Suprapubic skin (tissue), 4 donors: ENCODE results near the gene TNS1.

Experiments used
- EP300 ChIP-seq: sonication (generic); formaldehyde crosslinking; IDR thresholded peaks from one replicate; pipeline ENCODE4 v1.6.1; 2017; ENCODE audit warnings: antibody characterized with exemption
- POLR2A ChIP-seq, 2 donors: fragments of 450-650 bp; IDR thresholded peaks; one replicate each; pipeline ENCODE4 v1.6.1; 2017; ENCODE audit warnings: antibody characterized with exemption in 2 of 2, mild to moderate bottlenecking in 2 of 2, moderate library complexity in 2 of 2
- POLR2AphosphoS5 ChIP-seq, 3 donors: sonication (generic); formaldehyde crosslinking; IDR thresholded peaks; one replicate each; pipeline ENCODE4 v1.6.1; 2017; ENCODE audit warnings: antibody characterized with exemption in 3 of 3
- TF ChIP-seq, protein P1 (sequence below), 2 donors: fragments of 200-600 bp in 1 of 2; fragments of 450-650 bp in 1 of 2; sonication (generic) in 1 of 2; IDR thresholded peaks; one replicate each; pipeline ENCODE4 v1.5.1; 2016 to 2019; ENCODE audit warnings: antibody characterized with exemption in 2 of 2, mild to moderate bottlenecking in 1 of 2, moderate library complexity in 1 of 2

DNA sequence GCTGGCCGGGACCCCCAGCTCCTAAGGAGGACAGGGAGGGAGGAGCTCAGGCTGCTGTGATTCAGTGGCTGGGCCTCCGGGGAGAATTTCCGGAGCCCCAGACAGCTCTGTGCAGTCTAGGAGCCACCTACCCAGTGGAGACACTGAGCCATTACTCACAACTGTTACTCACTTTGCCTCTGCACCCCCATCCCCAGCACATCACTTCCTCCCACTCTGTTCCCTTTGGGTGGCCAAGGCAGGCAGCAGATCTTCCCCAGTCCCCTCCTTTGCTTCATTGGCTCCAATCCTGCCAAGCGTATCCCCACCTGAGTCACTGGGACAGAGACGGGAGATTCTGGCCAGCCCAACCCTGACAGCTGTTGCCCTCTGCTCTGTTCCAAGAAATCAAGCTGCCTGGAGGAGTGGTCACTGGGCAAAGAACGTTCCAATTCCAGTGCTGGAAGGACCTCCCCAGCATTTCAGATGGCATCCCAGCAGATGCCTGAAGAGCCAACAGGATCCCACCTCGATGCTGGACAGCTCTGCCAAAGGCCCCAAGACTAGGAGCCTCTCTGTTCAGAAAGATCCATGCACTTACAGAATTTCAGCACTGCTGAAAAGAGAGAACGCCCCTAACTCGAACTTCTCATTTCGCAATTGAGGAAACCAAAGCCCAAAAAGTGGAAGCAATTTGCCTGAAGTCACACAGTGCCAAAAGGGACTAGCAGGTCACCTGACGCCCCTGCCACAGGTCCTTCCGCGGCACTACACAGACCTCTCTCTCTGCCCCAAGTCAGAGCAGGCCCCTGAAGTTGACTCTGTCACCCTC lies 68.3 kb downstream of the TNS1 start:
- TF ChIP-seq, protein P1, sequence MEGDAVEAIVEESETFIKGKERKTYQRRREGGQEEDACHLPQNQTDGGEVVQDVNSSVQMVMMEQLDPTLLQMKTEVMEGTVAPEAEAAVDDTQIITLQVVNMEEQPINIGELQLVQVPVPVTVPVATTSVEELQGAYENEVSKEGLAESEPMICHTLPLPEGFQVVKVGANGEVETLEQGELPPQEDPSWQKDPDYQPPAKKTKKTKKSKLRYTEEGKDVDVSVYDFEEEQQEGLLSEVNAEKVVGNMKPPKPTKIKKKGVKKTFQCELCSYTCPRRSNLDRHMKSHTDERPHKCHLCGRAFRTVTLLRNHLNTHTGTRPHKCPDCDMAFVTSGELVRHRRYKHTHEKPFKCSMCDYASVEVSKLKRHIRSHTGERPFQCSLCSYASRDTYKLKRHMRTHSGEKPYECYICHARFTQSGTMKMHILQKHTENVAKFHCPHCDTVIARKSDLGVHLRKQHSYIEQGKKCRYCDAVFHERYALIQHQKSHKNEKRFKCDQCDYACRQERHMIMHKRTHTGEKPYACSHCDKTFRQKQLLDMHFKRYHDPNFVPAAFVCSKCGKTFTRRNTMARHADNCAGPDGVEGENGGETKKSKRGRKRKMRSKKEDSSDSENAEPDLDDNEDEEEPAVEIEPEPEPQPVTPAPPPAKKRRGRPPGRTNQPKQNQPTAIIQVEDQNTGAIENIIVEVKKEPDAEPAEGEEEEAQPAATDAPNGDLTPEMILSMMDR (IDR thresholded peaks at IDR 0.05), result no peak
- TF ChIP-seq POLR2AphosphoS5 (IDR thresholded peaks at IDR 0.05) (peak in 1 of 3 donors; percentile 16), POLR2A (IDR thresholded peaks at IDR 0.05) (no peak), EP300 (no peak)
